ENCODE data around the gene AMHR2.

DNA sequence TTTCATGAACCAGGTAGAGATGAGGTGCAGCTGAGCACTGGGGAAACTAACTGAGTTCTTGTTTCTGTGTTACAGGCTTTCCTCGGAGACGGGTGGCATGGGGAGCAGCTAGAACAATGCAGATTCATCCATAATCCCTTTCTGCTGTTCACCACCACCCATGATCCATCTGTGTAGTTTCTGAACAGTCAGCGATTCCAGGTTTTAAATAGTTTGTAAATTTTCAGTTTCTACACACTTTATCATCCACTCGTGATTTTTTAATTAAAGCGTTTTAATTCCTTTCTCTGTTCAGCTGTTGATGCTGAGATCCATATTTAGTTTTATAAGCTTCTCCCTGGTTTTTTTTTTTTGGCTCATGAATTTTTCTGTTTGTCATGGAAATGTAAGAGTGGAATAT lies 55.7 kb downstream of the AMHR2 start:
- TF ChIP-seq CTCF (IDR thresholded peaks at IDR 0.05): no peak
- TF ChIP-seq EZH2 (IDR thresholded peaks at IDR 0.05; ENCODE audit: borderline replicate concordance, insufficient read depth, low read depth, low read length, poor library complexity, severe bottlenecking): no peak
